IMR-90 (cell line): ENCODE data around the gene CGNL1. TPM values are rescaled to one million over a fixed set of nuclear protein-coding genes. Genes with fewer than 3 reads are reported as not detected.
A peak's percentile ranks its signal among the peaks of the same experiment; 100 is the strongest.

Source experiments
- ATAC-seq: fragments of 200-7000 bp; cut with Tn5 transposase; 2 replicates; pipeline ENCODE4 v1.9.1; 2020; ENCODE audit warnings: low read depth, mild to moderate bottlenecking, moderate library complexity
- BruUV-seq: library from RNA; stranded (reverse); fragments of 400-500 nt; replicated peaks from 2 replicates; lab custom pipeline; 2021; lab: Mats Ljungman, UMichigan
- CTCF ChIA-PET: fragments of 300-600 bp; formaldehyde crosslinking; extraction: SDS; loops from one replicate; lab custom pipeline; 2021; ENCODE audit warnings: antibody characterized with exemption; lab: Yijun Ruan, JAX
- POLR2A ChIA-PET: fragments of 300-600 bp; sonication (Branson Sonifier 250); formaldehyde crosslinking; loops from one replicate; lab custom pipeline; 2022; ENCODE audit warnings: antibody characterized with exemption; ENCODE audit not compliant: unreplicated experiment; lab: Charles Lee
- DNase-seq: peaks from one replicate; pipeline ENCODE4 v3.0.0; 2013
- H2AFZ ChIP-seq: replicated peaks from 2 replicates; pipeline ENCODE3; 2013; ENCODE audit warnings: low read length, mild to moderate bottlenecking; ENCODE audit not compliant: poor library complexity
- H2AK5ac ChIP-seq: 2 replicates; pipeline ENCODE4 v1.6.1; 2013; ENCODE audit warnings: low read depth, low read length, inconsistent platforms
- H2AK9ac ChIP-seq: replicated peaks from 2 replicates; pipeline ENCODE3; 2013; ENCODE audit warnings: mild to moderate bottlenecking, low read depth, low read length, moderate library complexity; ENCODE audit not compliant: poor library complexity
- H2BK120ac ChIP-seq: 2 replicates; pipeline ENCODE4 v1.6.1; 2013; ENCODE audit warnings: low read depth, low read length, inconsistent platforms
- H2BK15ac ChIP-seq: 3 replicates; pipeline ENCODE4 v1.6.1; 2013; ENCODE audit warnings: low read depth, low read length, inconsistent platforms
- H2BK20ac ChIP-seq: 2 replicates; pipeline ENCODE4 v1.6.1; 2013; ENCODE audit warnings: low read depth, mild to moderate bottlenecking, inconsistent platforms, low read length, moderate library complexity
- H2BK5ac ChIP-seq: 2 replicates; pipeline ENCODE4 v1.6.1; 2013; ENCODE audit warnings: mild to moderate bottlenecking, low read depth, low read length, inconsistent platforms; ENCODE audit not compliant: poor library complexity, severe bottlenecking
- H3K14ac ChIP-seq: replicated peaks from 2 replicates; pipeline ENCODE4 v1.6.1; 2013; ENCODE audit warnings: low read depth, low read length, inconsistent platforms
- H3K18ac ChIP-seq: 2 replicates; pipeline ENCODE4 v1.6.1; 2013; ENCODE audit warnings: low read depth, low read length, control low read depth
- H3K23ac ChIP-seq: 2 replicates; pipeline ENCODE4 v1.6.1; 2013; ENCODE audit warnings: low read depth, low read length, inconsistent platforms
- H3K27ac ChIP-seq: 2 replicates; pipeline ENCODE4 v1.5.1; 2013; ENCODE audit warnings: mild to moderate bottlenecking, control low read depth, low read length; ENCODE audit not compliant: insufficient read depth
- H3K27me3 ChIP-seq: 2 replicates; pipeline ENCODE4 v1.6.1; 2013; ENCODE audit warnings: low read length; ENCODE audit not compliant: control insufficient read depth, insufficient read depth
- H3K36me3 ChIP-seq: 2 replicates; pipeline ENCODE4 v1.6.1; 2013; ENCODE audit warnings: low read length, mixed read lengths; ENCODE audit not compliant: control insufficient read depth, insufficient read depth
- H3K4ac ChIP-seq: 2 replicates; pipeline ENCODE4 v1.6.1; 2013; ENCODE audit warnings: low read depth, low read length, inconsistent platforms
- H3K4me1 ChIP-seq: 2 replicates; pipeline ENCODE4 v1.6.1; 2013; ENCODE audit warnings: low read length, mixed read lengths; ENCODE audit not compliant: control insufficient read depth, insufficient read depth
- H3K4me2 ChIP-seq: 2 replicates; pipeline ENCODE4 v1.6.1; 2013; ENCODE audit warnings: low read depth, mild to moderate bottlenecking, control low read depth, low read length, moderate library complexity
- H3K4me3 ChIP-seq: 2 replicates; pipeline ENCODE4 v1.5.1; 2013; ENCODE audit warnings: low read depth, mild to moderate bottlenecking, control low read depth, low read length, moderate library complexity; ENCODE audit not compliant: insufficient read depth
- H3K56ac ChIP-seq: 2 replicates; pipeline ENCODE4 v1.6.1; 2013; ENCODE audit warnings: low read length, inconsistent platforms; ENCODE audit not compliant: insufficient read depth; ENCODE audit errors: extremely low read depth
- H3K79me1 ChIP-seq, 2 experiments: 2 replicates each; pipeline ENCODE4 v1.6.1; 2013; ENCODE audit warnings: low read length in 2 of 2, inconsistent platforms in 1 of 2, low read depth in 1 of 2
- H3K9ac ChIP-seq: 2 replicates; pipeline ENCODE4 v1.6.1; 2013; ENCODE audit warnings: low read depth, low read length, control low read depth
- H3K9me1 ChIP-seq: 2 replicates; pipeline ENCODE4 v1.6.1; 2013; ENCODE audit warnings: low read length, inconsistent platforms; ENCODE audit not compliant: insufficient read depth
- H3K9me3 ChIP-seq: 2 replicates; pipeline ENCODE4 v1.6.1; 2013; ENCODE audit warnings: low read length; ENCODE audit not compliant: control insufficient read depth, insufficient read depth
- H4K20me1 ChIP-seq: 2 replicates; pipeline ENCODE4 v1.6.1; 2013; ENCODE audit warnings: low read length, inconsistent platforms; ENCODE audit not compliant: insufficient read depth
- H4K5ac ChIP-seq: 2 replicates; pipeline ENCODE4 v1.6.1; 2013; ENCODE audit warnings: mild to moderate bottlenecking, low read depth, low read length, control low read depth
- H4K8ac ChIP-seq, 2 experiments: 2 replicates each; pipeline ENCODE4 v1.6.1; 2013; ENCODE audit warnings: low read depth in 2 of 2, low read length in 2 of 2, control low read depth in 1 of 2, inconsistent platforms in 1 of 2
- H4K91ac ChIP-seq: 2 replicates; pipeline ENCODE4 v1.6.1; 2013; ENCODE audit warnings: low read depth, low read length, inconsistent platforms; ENCODE audit not compliant: insufficient read depth
- CEBPB ChIP-seq: IDR thresholded peaks from 2 replicates; pipeline ENCODE4 v1.6.1; 2012; ENCODE audit warnings: low read depth, low read length, improper control_type of control experiment
- CHD1 ChIP-seq: IDR thresholded peaks from 2 replicates; pipeline ENCODE4 v1.6.1; 2012; ENCODE audit warnings: low read depth, low read length, improper control_type of control experiment
- CTCF ChIP-seq: conservative IDR thresholded peaks from 2 replicates; pipeline ENCODE4 v1.5.1; 2012; ENCODE audit warnings: mild to moderate bottlenecking, low read depth, low read length, improper control_type of control experiment
- ELK1 ChIP-seq: fragments of 150-350 bp; IDR thresholded peaks from 2 replicates; pipeline ENCODE4 v1.6.1; 2016; ENCODE audit warnings: low read depth, mild to moderate bottlenecking, low read length, moderate library complexity, borderline replicate concordance
- FOS ChIP-seq: fragments of 150-350 bp; IDR thresholded peaks from 2 replicates; pipeline ENCODE4 v1.6.1; 2016; ENCODE audit warnings: low read depth, low read length
- MAFK ChIP-seq: IDR thresholded peaks from 2 replicates; pipeline ENCODE4 v1.6.1; 2012; ENCODE audit warnings: low read depth, low read length, improper control_type of control experiment
- MAZ ChIP-seq: IDR thresholded peaks from 2 replicates; pipeline ENCODE4 v1.6.1; 2012; ENCODE audit warnings: low read depth, mild to moderate bottlenecking, low read length, improper control_type of control experiment, moderate library complexity, borderline replicate concordance
- MXI1 ChIP-seq: IDR thresholded peaks from 2 replicates; pipeline ENCODE4 v1.6.1; 2012; ENCODE audit warnings: low read depth, mild to moderate bottlenecking, low read length, moderate library complexity, borderline replicate concordance
- NFE2L2 ChIP-seq: fragments of 150-350 bp; IDR thresholded peaks from 2 replicates; pipeline ENCODE4 v1.6.1; 2016; ENCODE audit warnings: low read depth, mild to moderate bottlenecking, low read length
- RAD21 ChIP-seq: IDR thresholded peaks from 2 replicates; pipeline ENCODE4 v1.6.1; 2012; ENCODE audit warnings: low read length, improper control_type of control experiment
- USF2 ChIP-seq: fragments of 150-350 bp; IDR thresholded peaks from 2 replicates; pipeline ENCODE4 v1.6.1; 2017; ENCODE audit warnings: mild to moderate bottlenecking, antibody characterized with exemption, low read length, low read depth
- WGBS, 2 experiments: methylation state at CpG; one replicate each; pipeline versions ENCODE4 v1.1.5 to v1.1.7; 2013; ENCODE audit warnings: missing lambda C conversion rate in 2 of 2; ENCODE audit not compliant: insufficient read length in 1 of 2; ENCODE audit errors: extremely low coverage in 2 of 2; 5-methylcytosine and 5-hydroxymethylcytosine counted together
- dilution Hi-C: fragments of 300-500 bp; cut with HindIII; formaldehyde crosslinking; loops from one replicate; pipeline ENCODE4 v1.14.3; 2018; ENCODE audit warnings: low sequenced_read_pairs; ENCODE audit not compliant: unreplicated experiment
- in situ Hi-C: fragments of 300-500 bp; cut with MboI; formaldehyde crosslinking; loops from 3 replicates; pipeline ENCODE4 v1.14.3; 2019; ENCODE audit warnings: low sequenced_read_pairs, inconsistent platforms, mixed read lengths
- intact Hi-C: fragments of 100-400 bp; cut with micrococcal nuclease; formaldehyde crosslinking; loops from 2 replicates; pipeline ENCODE4 v1.10.0; 2022
- polyA plus RNA-seq, 3 experiments: library from polyadenylated mRNA; depleted of rRNA; stranded (reverse); fragments of >200 nt; gene quantifications; 2 replicates each; pipeline ENCODE4 v1.2.3, GENCODE V29; 2012; ENCODE audit warnings: low replicate concordance in 1 of 3
- total RNA-seq: library from RNA; depleted of rRNA; stranded (reverse); fragments of >200 nt; gene quantifications from 2 replicates; pipeline ENCODE4 v1.2.3, GENCODE V29; 2012

The CGNL1 gene
- total and polyA plus RNA-seq, 2 of the 4 experiments (the other 2 are of a cell fraction), result 0.07 to 0.18 TPM

- dilution Hi-C loops, result no loop called here
- H3K79me1 ChIP-seq, result no peaks in the 10 kb centered on the region
- ATAC-seq (no peak), DNase-seq (no peak)
- ChIA-PET POLR2A (no interaction called here), CTCF (interaction anchor here (0.7 to 1.0 kb wide), 2 partner anchors 25 to 206 kb away, joined by 3 read pairs; no protein-coding TSS in a partner anchor)
- H3K18ac ChIP-seq, result no peak overlapping the region
- peaks cover 3% of the 10 kb centered on the region; the same call in 1 of the 2 replicates for H3K27me3 ChIP-seq
- H3K56ac ChIP-seq, result no peak overlapping the region
- peak overlapping the region; percentile 70 for H2BK120ac ChIP-seq
- H2BK5ac ChIP-seq, result no peak overlapping the region
- no peak overlapping the region for H2BK20ac ChIP-seq
- intact Hi-C loops, result no loop called here
- H4K8ac ChIP-seq, result no peak overlapping the region
- no peak overlapping the region for H4K5ac ChIP-seq
- in situ Hi-C loops, result no loop called here
- peaks cover 15% of the 10 kb centered on the region for H3K9me1 ChIP-seq
- no peak overlapping the region for H3K14ac ChIP-seq
- H3K27ac ChIP-seq, result no peak overlapping the region
- H3K23ac ChIP-seq, result no peak overlapping the region
- peak overlapping the region; percentile 46 for H2AK9ac ChIP-seq
- no peak for TF ChIP-seq CEBPB
- TF ChIP-seq ELK1, result no peak
- TF ChIP-seq MAZ, result no peak
- TF ChIP-seq RAD21, result no peak
- TF ChIP-seq CHD1, result no peak
- TF ChIP-seq MXI1, result no peak
- TF ChIP-seq USF2, result no peak
- no peak for TF ChIP-seq CTCF
- TF ChIP-seq NFE2L2, result no peak
- TF ChIP-seq MAFK, result no peak
- TF ChIP-seq FOS, result no peak
- peak overlapping the region; percentile 6 for H2AFZ ChIP-seq
- 80% methylated on average over 1 of the region's 5 CpGs; no CpG with 5 or more reads in 1 of the 2 experiments for WGBS, 2 experiments
- H3K9me3 ChIP-seq, result no peaks in the 10 kb centered on the region; the same call in 1 of the 2 replicates
- H3K4me2 ChIP-seq, result no peak overlapping the region
- peak overlapping the region; percentile 17; the same call in 1 of the 2 replicates for H2AK5ac ChIP-seq
- no TSS peak for BruUV-seq
- H2BK15ac ChIP-seq, result no peak overlapping the region
- no peak overlapping the region for H4K91ac ChIP-seq
- H3K4me3 ChIP-seq, result no peak overlapping the region
- no peak overlapping the region for H3K9ac ChIP-seq
- peaks cover 8% of the 10 kb centered on the region for H3K4me1 ChIP-seq
- H3K4ac ChIP-seq, result no peak overlapping the region
- no peaks in the 10 kb centered on the region for H3K36me3 ChIP-seq
- no peaks in the 10 kb centered on the region for H4K20me1 ChIP-seq
These were observed 177.2 kb downstream of the CGNL1 start for GRCh38 chr15:57553526-57553925.
